ENCODE results near the gene C2CD2L. TPM values are rescaled to one million over a fixed set of nuclear protein-coding genes. Genes with fewer than 3 reads are reported as not detected.

Gene C2CD2L
- polyA plus RNA-seq, 1 of the 3 experiments (the other 2 are of a cell fraction), result 8.6 TPM

DNA sequence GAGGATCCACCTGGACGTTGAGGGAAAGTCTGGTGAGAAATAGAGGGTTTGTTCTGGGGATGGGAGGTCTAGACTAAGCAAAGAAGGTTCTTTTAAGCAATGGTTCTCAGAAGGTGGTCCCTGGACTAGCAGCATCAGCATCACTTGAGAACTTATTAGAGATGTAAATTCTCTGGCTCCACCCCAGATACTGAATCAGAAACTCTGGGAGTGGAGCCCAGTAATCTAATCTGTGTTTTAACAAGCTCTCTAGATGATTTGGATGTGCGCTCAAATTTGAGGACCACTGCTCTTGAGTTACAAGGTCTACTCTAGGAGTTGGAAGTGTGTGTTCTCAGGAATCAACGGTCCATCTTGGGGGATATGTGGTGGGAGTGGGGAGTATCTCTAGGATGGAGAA lies 38.4 kb downstream of the C2CD2L start (continued):
- TF ChIP-seq, protein P1, sequence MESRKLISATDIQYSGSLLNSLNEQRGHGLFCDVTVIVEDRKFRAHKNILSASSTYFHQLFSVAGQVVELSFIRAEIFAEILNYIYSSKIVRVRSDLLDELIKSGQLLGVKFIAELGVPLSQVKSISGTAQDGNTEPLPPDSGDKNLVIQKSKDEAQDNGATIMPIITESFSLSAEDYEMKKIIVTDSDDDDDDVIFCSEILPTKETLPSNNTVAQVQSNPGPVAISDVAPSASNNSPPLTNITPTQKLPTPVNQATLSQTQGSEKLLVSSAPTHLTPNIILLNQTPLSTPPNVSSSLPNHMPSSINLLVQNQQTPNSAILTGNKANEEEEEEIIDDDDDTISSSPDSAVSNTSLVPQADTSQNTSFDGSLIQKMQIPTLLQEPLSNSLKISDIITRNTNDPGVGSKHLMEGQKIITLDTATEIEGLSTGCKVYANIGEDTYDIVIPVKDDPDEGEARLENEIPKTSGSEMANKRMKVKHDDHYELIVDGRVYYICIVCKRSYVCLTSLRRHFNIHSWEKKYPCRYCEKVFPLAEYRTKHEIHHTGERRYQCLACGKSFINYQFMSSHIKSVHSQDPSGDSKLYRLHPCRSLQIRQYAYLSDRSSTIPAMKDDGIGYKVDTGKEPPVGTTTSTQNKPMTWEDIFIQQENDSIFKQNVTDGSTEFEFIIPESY (IDR thresholded peaks at IDR 0.05; ENCODE audit: borderline replicate concordance, low read depth), result no peak
- no peak for TF ChIP-seq GATA2 (CRISPR knock-in tag; IDR thresholded peaks at IDR 0.05)
- no peak for TF ChIP-seq NFIC (IDR thresholded peaks at IDR 0.05; ENCODE audit: borderline replicate concordance)
- no peak for TF ChIP-seq JUND (IDR thresholded peaks at IDR 0.05)
- TF ChIP-seq TAF1 (IDR thresholded peaks at IDR 0.05; ENCODE audit: borderline replicate concordance, low read depth, low read length), result no peak
- no peak for TF ChIP-seq MXI1 (IDR thresholded peaks at IDR 0.05; ENCODE audit: low read depth, low read length)
- no peak for TF ChIP-seq GABPA (IDR thresholded peaks at IDR 0.05; ENCODE audit: low read depth)
- no peak for TF ChIP-seq ELF1 (IDR thresholded peaks at IDR 0.05)
- TF ChIP-seq, protein P2, sequence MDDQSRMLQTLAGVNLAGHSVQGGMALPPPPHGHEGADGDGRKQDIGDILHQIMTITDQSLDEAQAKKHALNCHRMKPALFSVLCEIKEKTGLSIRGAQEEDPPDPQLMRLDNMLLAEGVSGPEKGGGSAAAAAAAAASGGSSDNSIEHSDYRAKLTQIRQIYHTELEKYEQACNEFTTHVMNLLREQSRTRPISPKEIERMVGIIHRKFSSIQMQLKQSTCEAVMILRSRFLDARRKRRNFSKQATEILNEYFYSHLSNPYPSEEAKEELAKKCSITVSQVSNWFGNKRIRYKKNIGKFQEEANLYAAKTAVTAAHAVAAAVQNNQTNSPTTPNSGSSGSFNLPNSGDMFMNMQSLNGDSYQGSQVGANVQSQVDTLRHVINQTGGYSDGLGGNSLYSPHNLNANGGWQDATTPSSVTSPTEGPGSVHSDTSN (IDR thresholded peaks at IDR 0.05), result no peak
- TF ChIP-seq TCF12 (IDR thresholded peaks at IDR 0.05), result no peak

DNA sequence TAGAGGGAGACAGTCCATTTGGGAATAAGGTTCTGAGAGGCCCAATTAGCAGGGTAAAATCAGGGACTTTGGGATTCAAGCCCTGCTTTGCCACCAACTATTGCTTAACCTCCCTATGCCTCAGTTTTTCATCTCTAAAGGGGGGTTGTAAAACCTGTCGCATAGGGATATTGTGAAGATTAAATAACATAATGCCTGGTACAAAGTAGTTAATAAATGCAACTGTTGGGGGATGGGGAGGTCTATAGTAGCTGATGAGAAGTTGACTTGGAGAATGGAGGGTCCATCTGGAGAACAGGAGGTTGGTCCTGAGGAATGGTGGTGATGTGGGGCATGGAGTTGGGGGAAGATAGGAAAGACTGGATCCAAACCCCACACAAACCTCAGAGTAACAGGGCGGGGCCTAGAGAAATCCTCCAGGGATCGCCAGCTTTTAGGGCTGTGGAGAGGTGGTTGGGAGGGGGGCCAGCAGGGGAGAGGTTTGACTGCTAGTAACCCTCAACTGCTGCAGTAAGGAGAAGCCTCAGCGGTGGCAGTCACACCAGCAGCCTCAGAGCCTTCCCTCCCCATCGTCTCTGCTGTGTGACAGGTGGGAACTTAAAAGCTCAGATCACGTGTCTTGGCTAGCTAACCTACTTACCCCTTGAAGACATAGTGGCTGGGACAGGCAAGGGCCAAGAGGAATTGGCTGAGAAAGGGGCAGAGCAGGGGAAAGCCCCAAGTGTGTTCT lies 40.6 kb downstream of the C2CD2L start:
- H4K20me1 ChIP-seq (ENCODE audit: insufficient read depth), result no peaks in the 10 kb centered on the region
- no peak overlapping the region for H3K4me2 ChIP-seq
- no peak overlapping the region for H2AFZ ChIP-seq (ENCODE audit: low read depth)
- H3K9me2 ChIP-seq, result no peaks in the 10 kb centered on the region
- ChIA-PET CTCF (interaction anchor here (0.6 to 2.5 kb wide), 7 partner anchors 10 to 192 kb away, joined by 3 to 11 read pairs (median 6); partner anchors contain the start of gene C2CD2L), POLR2A (interaction anchor here (0.6 kb wide), 1 partner anchor 227 kb away, joined by 4 read pairs; no protein-coding TSS in a partner anchor)
- no peaks in the 10 kb centered on the region for H3K79me2 ChIP-seq (ENCODE audit: insufficient read depth)
- no peak overlapping the region for H3K9ac ChIP-seq
- TF ChIP-seq, protein P3, sequence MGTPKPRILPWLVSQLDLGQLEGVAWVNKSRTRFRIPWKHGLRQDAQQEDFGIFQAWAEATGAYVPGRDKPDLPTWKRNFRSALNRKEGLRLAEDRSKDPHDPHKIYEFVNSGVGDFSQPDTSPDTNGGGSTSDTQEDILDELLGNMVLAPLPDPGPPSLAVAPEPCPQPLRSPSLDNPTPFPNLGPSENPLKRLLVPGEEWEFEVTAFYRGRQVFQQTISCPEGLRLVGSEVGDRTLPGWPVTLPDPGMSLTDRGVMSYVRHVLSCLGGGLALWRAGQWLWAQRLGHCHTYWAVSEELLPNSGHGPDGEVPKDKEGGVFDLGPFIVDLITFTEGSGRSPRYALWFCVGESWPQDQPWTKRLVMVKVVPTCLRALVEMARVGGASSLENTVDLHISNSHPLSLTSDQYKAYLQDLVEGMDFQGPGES (IDR thresholded peaks at IDR 0.05; ENCODE audit: low read depth, low read length), result no peak
- TF ChIP-seq, protein P2 (IDR thresholded peaks at IDR 0.05), result no peak
- TF ChIP-seq ELF1 (IDR thresholded peaks at IDR 0.05) (no peak), FOXM1 (IDR thresholded peaks at IDR 0.05; ENCODE audit: low read depth) (no peak), RFX5 (IDR thresholded peaks at IDR 0.05; ENCODE audit: low read length) (no peak), SIN3A (IDR thresholded peaks at IDR 0.05; ENCODE audit: borderline replicate concordance, low read depth, low read length) (no peak), NRF1 (IDR thresholded peaks at IDR 0.05; ENCODE audit: low read depth, low read length) (no peak), FOSL2 (IDR thresholded peaks at IDR 0.05; ENCODE audit: borderline replicate concordance, low read depth) (no peak), MXI1 (IDR thresholded peaks at IDR 0.05; ENCODE audit: low read depth, low read length) (no peak), GATA2 (CRISPR knock-in tag; IDR thresholded peaks at IDR 0.05) (no peak), NFIC (IDR thresholded peaks at IDR 0.05; ENCODE audit: borderline replicate concordance) (no peak), GABPA (IDR thresholded peaks at IDR 0.05; ENCODE audit: low read depth) (no peak)
- TF ChIP-seq, protein P4, sequence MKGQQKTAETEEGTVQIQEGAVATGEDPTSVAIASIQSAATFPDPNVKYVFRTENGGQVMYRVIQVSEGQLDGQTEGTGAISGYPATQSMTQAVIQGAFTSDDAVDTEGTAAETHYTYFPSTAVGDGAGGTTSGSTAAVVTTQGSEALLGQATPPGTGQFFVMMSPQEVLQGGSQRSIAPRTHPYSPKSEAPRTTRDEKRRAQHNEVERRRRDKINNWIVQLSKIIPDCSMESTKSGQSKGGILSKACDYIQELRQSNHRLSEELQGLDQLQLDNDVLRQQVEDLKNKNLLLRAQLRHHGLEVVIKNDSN (IDR thresholded peaks at IDR 0.05; ENCODE audit: borderline replicate concordance, low read depth), result no peak
- TF ChIP-seq, protein P5, sequence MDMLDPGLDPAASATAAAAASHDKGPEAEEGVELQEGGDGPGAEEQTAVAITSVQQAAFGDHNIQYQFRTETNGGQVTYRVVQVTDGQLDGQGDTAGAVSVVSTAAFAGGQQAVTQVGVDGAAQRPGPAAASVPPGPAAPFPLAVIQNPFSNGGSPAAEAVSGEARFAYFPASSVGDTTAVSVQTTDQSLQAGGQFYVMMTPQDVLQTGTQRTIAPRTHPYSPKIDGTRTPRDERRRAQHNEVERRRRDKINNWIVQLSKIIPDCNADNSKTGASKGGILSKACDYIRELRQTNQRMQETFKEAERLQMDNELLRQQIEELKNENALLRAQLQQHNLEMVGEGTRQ (IDR thresholded peaks at IDR 0.05; ENCODE audit: borderline replicate concordance, low read depth, low read length), result no peak
- TF ChIP-seq, protein P6, sequence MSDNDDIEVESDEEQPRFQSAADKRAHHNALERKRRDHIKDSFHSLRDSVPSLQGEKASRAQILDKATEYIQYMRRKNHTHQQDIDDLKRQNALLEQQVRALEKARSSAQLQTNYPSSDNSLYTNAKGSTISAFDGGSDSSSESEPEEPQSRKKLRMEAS (IDR thresholded peaks at IDR 0.05; ENCODE audit: low read depth), result no peak
- H3K9me3 ChIP-seq, result no peaks in the 10 kb centered on the region
- H3F3A ChIP-seq (replicated peaks; ENCODE audit: insufficient read depth), result no peaks in the 10 kb centered on the region
- 88% methylated on average over 6 of the region's 6 CpGs for WGBS (ENCODE audit: low lambda C conversion rate)
- peaks cover 0 to 13% of the 10 kb centered on the region in 2 experiments; a peak in 1 of 4 replicates for H3K4me1 ChIP-seq (ENCODE audit: control insufficient read depth in 1 of 2, insufficient read depth in 2 of 2, low read depth in 1 of 2, low read length in 1 of 2)
- no peak overlapping the region for H3K27ac ChIP-seq (ENCODE audit: low read depth in 2 of 2, low read length in 1 of 2)
- H3K27me3 ChIP-seq (ENCODE audit: insufficient read depth), result no peaks in the 10 kb centered on the region
- no peak for DNase-seq
- no peaks in the 10 kb centered on the region for H3K36me3 ChIP-seq (replicated peaks in 1 of 2; ENCODE audit: control insufficient read depth in 1 of 2, insufficient read depth in 2 of 2, low read length in 1 of 2)
- no peak overlapping the region for H3K4me3 ChIP-seq (ENCODE audit: low read depth in 2 of 2, low read length in 1 of 2)

Measured in SK-N-SH (cell line).